ENCODE measurements around the gene ELF4.

GRCh38 chrX:130100180-130100579 lies 10.1 kb downstream of the ELF4 start:
- TF ChIP-seq CTCF (conservative IDR thresholded peaks at IDR 0.05; ENCODE audit: low read length) (no peak), EZH2phosphoT487 (IDR thresholded peaks at IDR 0.05; ENCODE audit: borderline replicate concordance) (no peak)
